A673 (cell line): ENCODE results near the gene TRPC4. TPM values are rescaled to one million over a fixed set of nuclear protein-coding genes. Genes with fewer than 3 reads are reported as not detected.

ENCODE experiments used
- BruUV-seq: library from RNA; stranded (reverse); fragments of 400-500 nt; replicated peaks from 2 replicates; lab custom pipeline; 2021; lab: Mats Ljungman, UMichigan
- CTCF ChIA-PET: fragments of 300-600 bp; sonication (Branson Sonifier 250); formaldehyde crosslinking; loops from one replicate; lab custom pipeline; 2022; ENCODE audit warnings: antibody characterized with exemption; lab: Charles Lee
- POLR2A ChIA-PET: fragments of 300-600 bp; sonication (Branson Sonifier 250); formaldehyde crosslinking; loops from one replicate; lab custom pipeline; 2022; ENCODE audit warnings: antibody characterized with exemption; ENCODE audit not compliant: low non-redundant PET; lab: Charles Lee
- DNase-seq: peaks from one replicate; pipeline ENCODE4 v3.0.0-alpha.2; 2015; ENCODE audit warnings: low spot score
- H3K27ac ChIP-seq: fragments of 200-600 bp; sonication (generic); 2 replicates; pipeline ENCODE4 v1.5.1; 2016; ENCODE audit warnings: mixed run types, low read depth, mild to moderate bottlenecking, mixed read lengths, antibody characterized with exemption, low read length; ENCODE audit not compliant: poor library complexity, severe bottlenecking
- H3K27me3 ChIP-seq: fragments of 200-600 bp; sonication (generic); replicated peaks from 2 replicates; pipeline ENCODE4 v1.6.1; 2017; ENCODE audit warnings: mixed run types, low read depth, mild to moderate bottlenecking, mixed read lengths, antibody characterized with exemption, low read length; ENCODE audit not compliant: insufficient read depth, poor library complexity
- H3K36me3 ChIP-seq: fragments of 200-600 bp; sonication (generic); 2 replicates; pipeline ENCODE4 v1.6.1; 2016; ENCODE audit warnings: mixed run types, mild to moderate bottlenecking, mixed read lengths, antibody characterized with exemption, low read length; ENCODE audit not compliant: insufficient read depth, poor library complexity, severe bottlenecking
- H3K4me1 ChIP-seq: fragments of 200-600 bp; sonication (generic); 2 replicates; pipeline ENCODE4 v1.6.1; 2017; ENCODE audit warnings: mixed run types, mild to moderate bottlenecking, mixed read lengths, antibody characterized with exemption, low read length; ENCODE audit not compliant: insufficient read depth, poor library complexity, severe bottlenecking
- H3K4me3 ChIP-seq: fragments of 200-600 bp; sonication (generic); 2 replicates; pipeline ENCODE4 v1.5.1; 2016; ENCODE audit warnings: low read depth, mixed run types, mild to moderate bottlenecking, mixed read lengths, low read length; ENCODE audit not compliant: poor library complexity, severe bottlenecking
- H3K9me3 ChIP-seq: fragments of 200-600 bp; sonication (generic); 2 replicates; pipeline ENCODE4 v1.6.1; 2016; ENCODE audit warnings: mixed run types, low read depth, mild to moderate bottlenecking, mixed read lengths, antibody characterized with exemption, low read length; ENCODE audit not compliant: poor library complexity, severe bottlenecking
- EZH2 ChIP-seq: fragments of 200-600 bp; sonication (generic); IDR thresholded peaks from 2 replicates; pipeline ENCODE4 v1.6.1; 2017; ENCODE audit warnings: borderline replicate concordance, low read depth, mild to moderate bottlenecking, mixed read lengths, antibody characterized with exemption, low read length; ENCODE audit not compliant: poor library complexity, severe bottlenecking
- intact Hi-C: fragments of 100-400 bp; cut with micrococcal nuclease; formaldehyde crosslinking; loops from one replicate; pipeline ENCODE4 v1.10.0; 2022; ENCODE audit not compliant: unreplicated experiment
- total RNA-seq: library from RNA; stranded (reverse); gene quantifications from 2 replicates; pipeline ENCODE4 v1.2.3, GENCODE V29; 2021
- TF ChIP-seq, protein P1 (sequence below): fragments of 300-800, 200-600 bp; sonication (generic); conservative IDR thresholded peaks from 2 replicates; pipeline ENCODE4 v1.5.1; 2017; ENCODE audit warnings: low read depth, mild to moderate bottlenecking, antibody characterized with exemption, low read length, moderate library complexity, mixed read lengths

Gene TRPC4
- total RNA-seq, 1 experiment from 2014 or later: 27.0 TPM

DNA sequence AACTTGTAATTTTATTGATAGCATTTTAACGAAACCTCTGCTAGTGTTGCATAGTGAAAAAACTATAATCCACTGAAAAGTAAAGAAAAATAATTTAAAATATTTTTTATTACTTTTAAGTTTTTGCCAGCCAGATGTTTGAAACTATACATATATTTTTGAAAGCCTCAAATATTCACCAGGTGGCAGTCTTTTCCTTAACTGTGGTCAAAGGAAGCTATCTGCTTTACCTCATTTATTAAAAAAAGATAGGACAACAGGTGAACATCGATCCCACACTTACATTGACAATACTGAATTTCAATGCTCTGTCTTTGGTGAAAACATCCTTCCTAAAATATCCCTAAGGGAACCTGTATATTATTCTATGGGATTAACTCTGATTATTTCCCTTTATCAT, 100.5 kb downstream of the TRPC4 start:
- Histone ChIP-seq H3K9me3 (no peaks in the 10 kb centered on the region), H3K36me3 (no peaks in the 10 kb centered on the region), H3K4me3 (no peak overlapping the region), H3K4me1 (no peaks in the 10 kb centered on the region), H3K27ac (no peak overlapping the region), H3K27me3 (no peaks in the 10 kb centered on the region)
- TF ChIP-seq EZH2: no peak
- TF ChIP-seq, protein P1, sequence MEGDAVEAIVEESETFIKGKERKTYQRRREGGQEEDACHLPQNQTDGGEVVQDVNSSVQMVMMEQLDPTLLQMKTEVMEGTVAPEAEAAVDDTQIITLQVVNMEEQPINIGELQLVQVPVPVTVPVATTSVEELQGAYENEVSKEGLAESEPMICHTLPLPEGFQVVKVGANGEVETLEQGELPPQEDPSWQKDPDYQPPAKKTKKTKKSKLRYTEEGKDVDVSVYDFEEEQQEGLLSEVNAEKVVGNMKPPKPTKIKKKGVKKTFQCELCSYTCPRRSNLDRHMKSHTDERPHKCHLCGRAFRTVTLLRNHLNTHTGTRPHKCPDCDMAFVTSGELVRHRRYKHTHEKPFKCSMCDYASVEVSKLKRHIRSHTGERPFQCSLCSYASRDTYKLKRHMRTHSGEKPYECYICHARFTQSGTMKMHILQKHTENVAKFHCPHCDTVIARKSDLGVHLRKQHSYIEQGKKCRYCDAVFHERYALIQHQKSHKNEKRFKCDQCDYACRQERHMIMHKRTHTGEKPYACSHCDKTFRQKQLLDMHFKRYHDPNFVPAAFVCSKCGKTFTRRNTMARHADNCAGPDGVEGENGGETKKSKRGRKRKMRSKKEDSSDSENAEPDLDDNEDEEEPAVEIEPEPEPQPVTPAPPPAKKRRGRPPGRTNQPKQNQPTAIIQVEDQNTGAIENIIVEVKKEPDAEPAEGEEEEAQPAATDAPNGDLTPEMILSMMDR: peak; percentile 55; the same call in 1 of the 2 replicates
- intact Hi-C loops: loop anchor here (2.0 to 5.0 kb wide), 2 partner anchors 100 to 273 kb away; partner anchors contain the start of gene TRPC4
- CTCF ChIA-PET: interaction anchor here (1.6 kb wide), 1 partner anchor 101 kb away, joined by 9 read pairs; the partner anchor contains the start of gene TRPC4
- peak; percentile 43 for DNase-seq
- POLR2A ChIA-PET: no interaction called here
- no TSS peak for BruUV-seq

DNA sequence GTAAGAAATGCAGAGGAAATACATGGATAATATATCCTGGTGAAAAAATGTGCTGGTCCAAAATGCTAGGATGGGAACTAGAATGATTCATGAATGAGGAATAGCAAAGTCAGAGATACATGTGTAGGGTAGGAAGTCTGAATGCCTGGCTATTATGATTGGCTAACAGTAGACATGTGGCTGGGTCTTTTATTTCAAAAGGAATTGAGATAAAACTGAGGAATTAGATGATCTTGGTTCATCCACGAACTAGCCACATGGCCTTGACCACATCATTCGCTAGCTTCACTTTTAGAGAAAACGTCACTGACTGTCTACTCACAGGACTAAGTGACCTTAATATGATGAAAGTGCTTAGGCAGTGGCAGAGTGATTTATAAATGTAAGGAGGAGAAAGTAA, 103.1 kb downstream of the TRPC4 start:
- ChIA-PET POLR2A (interaction anchor here (0.5 kb wide), 1 partner anchor 587 kb away, joined by 4 read pairs; no protein-coding TSS in a partner anchor), CTCF (no interaction called here)
- H3K36me3 ChIP-seq: no peaks in the 10 kb centered on the region
- no peaks in the 10 kb centered on the region for H3K4me1 ChIP-seq
- TF ChIP-seq, protein P1: no peak
- no peak for TF ChIP-seq EZH2
- H3K4me3 ChIP-seq: no peak overlapping the region
- no peaks in the 10 kb centered on the region for H3K27me3 ChIP-seq
- H3K9me3 ChIP-seq: no peaks in the 10 kb centered on the region
- H3K27ac ChIP-seq: no peak overlapping the region
- no peak for DNase-seq
- intact Hi-C loops: loop anchor here (5.0 kb wide), 1 partner anchor 276 kb away; no protein-coding TSS in a partner anchor
- no TSS peak for BruUV-seq

DNA sequence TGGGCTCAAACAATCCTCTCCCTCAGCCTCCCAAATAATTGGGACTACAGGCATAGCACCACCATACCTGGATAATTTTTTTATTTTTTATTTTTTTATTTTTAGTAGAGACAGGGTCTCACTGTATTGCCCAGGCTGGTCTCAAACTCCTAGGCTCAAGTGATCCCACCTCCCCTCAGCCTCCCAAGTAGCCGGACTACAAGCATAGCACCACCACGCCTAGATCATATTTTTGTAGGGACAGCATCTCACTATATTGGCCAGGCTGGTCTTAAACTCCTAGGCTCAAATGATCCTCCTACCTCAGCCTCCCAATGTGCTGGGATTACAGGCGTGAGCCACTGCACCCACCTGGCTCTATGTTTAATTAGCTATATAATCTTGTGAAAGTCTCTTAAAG, 114.2 kb downstream of the TRPC4 start:
- intact Hi-C loops: no loop called here
- CTCF ChIA-PET: no interaction called here
- TF ChIP-seq, protein P1: no peak
- no peak for TF ChIP-seq EZH2
- Histone ChIP-seq H3K4me1 (no peaks in the 10 kb centered on the region), H3K9me3 (no peaks in the 10 kb centered on the region), H3K27ac (no peak overlapping the region), H3K27me3 (no peaks in the 10 kb centered on the region), H3K36me3 (no peaks in the 10 kb centered on the region), H3K4me3 (no peak overlapping the region)
- BruUV-seq: no TSS peak
- DNase-seq: no peak
- POLR2A ChIA-PET: no interaction called here
